NCI-H146 (cell line): ENCODE results near the gene DCXR.

Experiments used
- DNase-seq: peaks from one replicate; lab custom pipeline; 2025; lab: John Stamatoyannopoulos, UW

Gene DCXR

GRCh38 chr17:82072827-82073226 is 35.3 kb upstream of the DCXR start:
- DNase-seq, result no peak

DNA sequence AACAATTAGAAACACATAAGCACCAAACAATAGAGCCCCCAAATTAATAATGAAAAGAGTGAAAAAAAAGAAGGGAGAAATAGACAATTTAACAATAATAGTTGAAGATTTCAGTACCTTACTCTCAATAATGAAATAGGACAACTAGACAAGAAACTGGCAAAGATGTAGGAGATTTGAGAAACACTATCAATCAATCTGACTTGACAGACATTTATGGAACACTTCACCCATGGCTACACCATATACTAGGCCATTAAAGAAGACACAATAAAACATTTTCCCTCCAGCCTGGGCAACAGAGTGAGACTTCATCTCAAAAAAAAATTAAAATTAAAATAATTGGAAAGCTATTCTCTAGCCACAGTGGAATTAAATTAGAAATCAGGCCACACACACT is 33.1 kb upstream of the DCXR start:
- DNase-seq, result no peak

GRCh38 chr17:82065638-82066303 is 28.3 kb upstream of the DCXR start, which contains the start of gene DUS1L:
TSS of gene DUS1L (minus strand) at chr17:82065804. CDS start at chr17:82065059, 745 bp downstream.
- peak; percentile 43 for DNase-seq

- no peak for DNase-seq
These were observed 27.7 kb upstream of the DCXR start for GRCh38 chr17:82065193-82065637.

DNA sequence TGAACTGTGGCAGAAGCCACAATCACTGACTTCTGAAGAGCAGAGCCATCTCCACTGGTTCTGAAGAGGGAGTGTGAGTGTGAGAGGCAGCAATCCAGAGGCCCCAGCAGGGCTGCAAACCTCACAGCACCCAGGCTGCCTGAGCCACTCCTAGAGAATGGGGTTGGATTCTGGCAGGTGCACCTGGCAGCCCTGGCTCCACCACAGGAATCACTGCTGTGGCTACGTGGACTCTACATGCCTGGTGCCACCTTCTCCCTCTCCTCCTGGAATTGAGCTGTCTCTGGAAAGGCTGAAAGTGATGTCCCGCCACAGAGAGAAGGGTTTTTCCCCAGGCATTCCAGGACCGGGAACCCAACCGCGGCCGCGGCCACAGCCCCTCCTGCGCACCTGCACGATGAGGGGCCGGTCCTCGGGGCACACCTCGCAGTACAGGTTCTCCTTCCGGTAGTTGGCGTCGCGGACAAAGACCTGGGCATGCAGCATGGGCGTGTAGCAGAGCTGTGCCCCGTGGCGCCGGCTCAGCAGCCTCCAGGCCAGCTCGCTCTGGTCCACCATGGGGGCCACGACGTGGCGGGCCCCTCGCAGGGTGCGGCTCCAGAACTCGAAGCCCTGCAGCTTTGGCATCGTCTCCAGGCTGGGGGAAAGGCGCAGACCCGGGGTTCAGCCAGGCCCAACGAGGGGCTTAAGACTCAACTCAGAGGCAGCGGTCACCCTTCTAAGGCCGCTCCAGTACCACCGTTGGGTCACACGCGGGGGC is 27.1 kb upstream of the DCXR start:
- DNase-seq, result peak; percentile 66

DNA sequence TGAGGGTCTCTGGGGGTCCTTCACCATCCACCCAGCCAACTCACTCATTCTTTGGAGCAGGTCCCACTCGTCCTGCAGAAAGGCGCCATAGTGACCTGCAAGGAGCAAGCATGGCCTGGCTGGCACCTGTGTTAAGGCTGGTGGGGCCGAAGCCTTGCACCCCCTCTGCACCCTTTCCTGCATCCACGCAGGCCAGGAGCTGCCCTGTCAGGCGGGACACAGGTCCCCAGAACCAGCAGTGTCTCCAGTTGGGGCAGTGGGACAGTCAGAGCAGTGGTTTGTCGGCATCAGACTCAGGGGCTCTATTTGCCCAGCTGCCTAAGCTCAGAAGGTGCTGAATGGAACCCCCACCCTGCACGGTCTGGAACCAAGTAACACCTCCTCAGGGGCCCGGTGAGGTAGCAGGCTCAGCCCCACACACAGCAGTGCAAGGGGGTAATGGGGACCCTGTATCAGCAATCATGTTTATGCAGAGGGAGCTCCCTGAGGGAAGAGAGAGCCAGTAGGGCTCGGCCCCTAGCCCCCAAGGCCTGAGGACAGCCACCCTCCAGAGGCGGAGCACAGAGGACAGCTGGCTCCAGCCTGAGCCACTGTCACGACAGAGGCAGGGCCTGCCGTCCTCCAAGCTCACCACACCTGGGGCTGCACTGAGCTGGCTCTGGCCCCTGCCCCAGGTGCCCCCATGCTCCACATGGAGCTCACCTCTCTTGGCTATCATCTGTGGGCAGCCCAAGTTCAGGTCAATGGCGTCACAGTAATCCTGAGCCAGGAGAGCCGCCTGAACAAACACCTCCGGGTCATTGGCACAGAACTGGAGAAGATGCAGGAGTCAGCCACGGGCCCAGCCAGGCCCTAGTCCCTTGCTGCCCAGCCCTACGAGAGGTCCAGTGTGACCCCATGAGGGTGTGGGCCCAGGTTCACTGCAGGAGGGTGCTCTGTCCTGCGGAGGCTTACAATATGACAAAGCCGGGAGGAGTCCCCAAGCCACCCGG is 26.2 kb upstream of the DCXR start:
- no peak for DNase-seq

DNA sequence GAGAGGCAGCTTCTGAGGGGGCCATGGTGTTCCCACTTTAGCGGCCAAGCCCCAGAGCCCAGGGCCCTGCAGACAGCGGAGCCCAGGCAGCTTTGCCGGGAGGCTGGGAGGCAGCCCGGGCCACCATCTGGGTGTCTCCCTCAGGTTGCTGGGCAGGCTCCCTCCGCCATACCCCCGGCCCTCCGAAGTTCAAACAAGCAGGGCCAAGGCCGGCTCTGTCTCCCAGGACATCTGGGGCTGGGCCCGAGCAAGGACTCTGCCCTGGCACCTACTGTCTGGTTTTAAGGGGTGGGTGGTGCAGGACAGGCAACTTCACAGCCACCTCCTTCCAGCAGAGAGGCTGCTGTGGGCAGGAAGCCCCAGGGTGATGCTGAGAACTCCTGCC is 25.5 kb upstream of the DCXR start:
- no peak for DNase-seq

DNA sequence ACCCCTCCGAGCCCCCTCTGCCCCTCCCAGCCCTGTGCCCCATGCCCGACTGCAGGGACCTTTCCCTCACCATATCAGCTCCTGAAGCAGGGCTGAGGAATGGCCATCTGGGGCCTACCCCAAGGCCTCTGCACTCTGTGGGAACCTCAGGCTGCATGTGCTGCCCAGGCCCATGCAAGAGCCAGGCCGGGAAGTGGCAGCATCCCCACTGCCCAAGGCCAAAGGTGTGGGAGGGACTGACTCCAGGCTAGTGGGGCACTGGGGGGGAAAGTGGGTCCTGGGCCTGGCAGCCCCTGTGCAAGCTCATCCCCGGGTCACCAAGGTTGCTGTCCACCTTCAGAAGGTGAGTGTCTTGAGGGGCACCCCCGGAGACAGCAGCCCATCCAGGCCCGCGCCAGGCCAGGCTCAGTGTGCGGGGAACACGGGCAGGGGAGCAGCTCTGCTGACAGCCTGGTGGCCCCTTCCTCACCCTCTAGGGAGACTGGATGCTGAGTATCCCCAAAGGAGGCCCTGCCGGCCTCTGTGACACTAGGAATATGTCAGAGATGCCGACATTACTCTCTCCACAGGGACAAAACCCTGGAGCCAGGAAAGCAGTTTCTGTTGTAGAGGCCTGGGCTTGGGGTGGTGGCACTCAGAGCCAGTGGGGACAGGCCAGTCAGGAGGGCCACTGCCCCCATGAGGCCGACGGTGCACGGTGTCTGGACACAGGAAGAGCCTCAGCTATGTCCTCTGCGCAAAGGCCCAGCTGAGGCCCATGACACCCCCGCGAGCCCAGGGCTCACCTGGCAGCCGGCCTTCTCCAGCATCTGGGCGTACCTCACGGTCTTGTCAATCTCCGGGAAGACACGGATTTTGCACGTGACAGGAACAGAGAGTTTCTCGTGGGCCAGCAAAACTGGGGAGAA is 24.8 kb upstream of the DCXR start:
- no peak for DNase-seq

DNA sequence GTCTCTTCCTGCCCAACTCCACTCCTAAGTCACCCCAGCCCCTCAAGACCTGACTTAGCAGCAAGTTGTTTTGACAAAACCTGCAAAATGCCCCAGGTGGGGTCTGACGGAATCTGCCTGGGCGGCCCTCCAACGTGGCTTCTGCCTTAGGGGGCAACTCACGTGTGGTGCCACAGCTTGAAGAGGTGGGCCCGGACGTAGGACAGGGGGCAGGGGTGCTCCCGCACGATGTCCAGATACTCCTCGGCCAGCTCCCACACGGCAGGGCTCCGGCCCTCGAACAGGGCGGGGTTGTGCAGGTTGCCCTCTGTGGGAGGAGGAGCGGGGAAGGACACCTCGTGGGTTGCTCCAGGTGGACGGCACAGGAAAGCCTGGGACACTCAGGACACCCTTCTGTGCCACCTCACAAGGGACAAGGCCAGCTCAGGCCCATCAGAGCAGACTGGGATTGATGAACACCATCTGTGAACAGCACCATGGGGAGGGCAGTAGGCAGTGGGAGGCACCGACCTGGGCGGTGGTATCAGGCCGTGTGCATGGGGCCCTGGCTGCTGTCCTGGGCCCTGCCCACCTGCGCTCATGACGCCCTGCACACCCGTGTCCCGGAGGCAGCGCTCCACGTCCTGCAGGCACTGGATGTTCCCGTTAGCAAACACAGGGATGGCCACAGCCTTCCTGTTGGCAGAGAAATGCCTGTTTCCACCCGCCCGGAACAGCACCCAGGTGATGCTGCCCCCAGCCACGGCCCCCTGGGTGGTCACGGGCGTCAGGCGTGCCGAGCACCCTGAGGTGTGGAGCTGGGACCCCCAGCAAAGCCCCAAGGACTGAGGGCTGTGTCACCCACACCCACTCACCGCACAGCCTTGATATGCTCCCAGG is 23.8 kb upstream of the DCXR start:
- DNase-seq, result no peak

DNA sequence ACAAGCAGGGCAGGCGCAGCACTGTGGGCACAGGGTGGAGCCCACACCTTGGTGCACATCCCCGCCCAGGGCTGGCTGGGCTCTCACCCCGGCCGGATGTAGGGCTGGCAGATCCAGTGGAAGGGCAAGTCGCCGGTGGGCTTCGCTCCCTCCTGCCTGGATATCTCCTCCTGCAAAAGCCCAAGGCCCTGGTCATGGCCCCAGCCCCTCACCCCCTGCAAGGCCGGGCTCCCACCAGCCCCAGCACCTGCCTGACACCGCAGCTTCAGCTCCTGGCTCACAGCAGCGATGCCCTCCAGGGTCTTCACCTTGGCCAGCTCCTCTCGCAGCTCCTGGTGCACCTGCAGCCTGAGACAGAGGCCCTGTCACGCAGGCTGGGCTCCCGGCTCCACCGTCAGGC is 23.1 kb upstream of the DCXR start:
- DNase-seq, result no peak

GRCh38 chr17:82060001-82060380 is 22.5 kb upstream of the DCXR start:
- DNase-seq, result no peak

- DNase-seq, result peak; percentile 17
These were observed 21.9 kb upstream of the DCXR start for GRCh38 chr17:82059272-82060000.

DNA sequence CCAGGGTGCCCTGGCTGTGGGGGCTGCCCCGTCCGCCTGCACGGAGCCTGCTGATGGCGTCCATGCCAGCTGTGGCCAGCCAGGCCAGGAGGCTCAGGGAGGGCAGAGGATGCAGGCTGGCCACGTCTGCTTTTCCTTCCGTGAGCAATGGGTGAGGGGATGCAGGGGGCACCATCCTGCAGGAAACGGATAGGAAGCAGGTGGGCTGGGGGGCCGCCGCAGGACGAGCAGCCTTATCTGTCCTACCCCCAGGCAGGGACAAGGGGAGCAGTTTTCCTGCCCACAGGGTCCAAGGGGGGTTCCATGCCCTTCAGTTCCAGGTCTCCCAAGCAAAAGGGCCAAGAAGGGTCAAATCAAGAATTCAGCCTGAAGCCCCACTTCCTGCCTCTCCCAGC is 21.4 kb upstream of the DCXR start:
- no peak for DNase-seq

- DNase-seq, result no peak
These were observed 20.8 kb upstream of the DCXR start for GRCh38 chr17:82058230-82058854.

GRCh38 chr17:82056729-82057621 is 19.5 kb upstream of the DCXR start:
- DNase-seq, result peak; percentile 14

GRCh38 chr17:82055965-82056728 is 18.6 kb upstream of the DCXR start:
- DNase-seq, result no peak
